ENCODE results near the gene VPS72.
A peak's percentile ranks its signal among the peaks of the same experiment; 100 is the strongest.

Gene VPS72

GRCh38 chr1:151210830-151211229, 20.8 kb upstream of the VPS72 start (continued):
- 0 out of 2 replicates have a peak, but pooled peaks have one; percentile 27 for TF ChIP-seq TSHZ1 (tag by site-specific recombination; IDR thresholded peaks at IDR 0.05; ENCODE audit: borderline replicate concordance)
- TF ChIP-seq ZBTB48 (tag by site-specific recombination; IDR thresholded peaks at IDR 0.05) = 0 out of 2 replicates have a peak, but pooled peaks have one; percentile 11
- no peak for TF ChIP-seq ZNF335 (tag by site-specific recombination; conservative IDR thresholded peaks at IDR 0.05)
- TF ChIP-seq ZNF157 (tag by site-specific recombination; IDR thresholded peaks at IDR 0.05) = no peak
- TF ChIP-seq REPIN1 (tag by site-specific recombination; IDR thresholded peaks at IDR 0.05; ENCODE audit: low read depth) = no peak
- no peak for TF ChIP-seq ZNF514 (tag by site-specific recombination; IDR thresholded peaks at IDR 0.05)
- TF ChIP-seq ZNF350 (tag by site-specific recombination; IDR thresholded peaks at IDR 0.05) = no peak
- no peak for TF ChIP-seq ZNF341 (tag by site-specific recombination; IDR thresholded peaks at IDR 0.05; ENCODE audit: low read depth)
- TF ChIP-seq, protein P1, sequence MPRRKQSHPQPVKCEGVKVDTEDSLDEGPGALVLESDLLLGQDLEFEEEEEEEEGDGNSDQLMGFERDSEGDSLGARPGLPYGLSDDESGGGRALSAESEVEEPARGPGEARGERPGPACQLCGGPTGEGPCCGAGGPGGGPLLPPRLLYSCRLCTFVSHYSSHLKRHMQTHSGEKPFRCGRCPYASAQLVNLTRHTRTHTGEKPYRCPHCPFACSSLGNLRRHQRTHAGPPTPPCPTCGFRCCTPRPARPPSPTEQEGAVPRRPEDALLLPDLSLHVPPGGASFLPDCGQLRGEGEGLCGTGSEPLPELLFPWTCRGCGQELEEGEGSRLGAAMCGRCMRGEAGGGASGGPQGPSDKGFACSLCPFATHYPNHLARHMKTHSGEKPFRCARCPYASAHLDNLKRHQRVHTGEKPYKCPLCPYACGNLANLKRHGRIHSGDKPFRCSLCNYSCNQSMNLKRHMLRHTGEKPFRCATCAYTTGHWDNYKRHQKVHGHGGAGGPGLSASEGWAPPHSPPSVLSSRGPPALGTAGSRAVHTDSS (tag by site-specific recombination; IDR thresholded peaks at IDR 0.05) = no peak
- no peak for TF ChIP-seq KLF7 (tag by site-specific recombination; IDR thresholded peaks at IDR 0.05; ENCODE audit: borderline replicate concordance)
- TF ChIP-seq, protein P2, sequence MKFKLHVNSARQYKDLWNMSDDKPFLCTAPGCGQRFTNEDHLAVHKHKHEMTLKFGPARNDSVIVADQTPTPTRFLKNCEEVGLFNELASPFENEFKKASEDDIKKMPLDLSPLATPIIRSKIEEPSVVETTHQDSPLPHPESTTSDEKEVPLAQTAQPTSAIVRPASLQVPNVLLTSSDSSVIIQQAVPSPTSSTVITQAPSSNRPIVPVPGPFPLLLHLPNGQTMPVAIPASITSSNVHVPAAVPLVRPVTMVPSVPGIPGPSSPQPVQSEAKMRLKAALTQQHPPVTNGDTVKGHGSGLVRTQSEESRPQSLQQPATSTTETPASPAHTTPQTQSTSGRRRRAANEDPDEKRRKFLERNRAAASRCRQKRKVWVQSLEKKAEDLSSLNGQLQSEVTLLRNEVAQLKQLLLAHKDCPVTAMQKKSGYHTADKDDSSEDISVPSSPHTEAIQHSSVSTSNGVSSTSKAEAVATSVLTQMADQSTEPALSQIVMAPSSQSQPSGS (tag by site-specific recombination; IDR thresholded peaks at IDR 0.05; ENCODE audit: low read depth) = peak; percentile 96
- TF ChIP-seq ZIC2 (tag by site-specific recombination; IDR thresholded peaks at IDR 0.05) = no peak
- TF ChIP-seq ZEB2 (tag by site-specific recombination; IDR thresholded peaks at IDR 0.05) = peak; percentile 97
- 0 out of 2 replicates have a peak, but pooled peaks have one; percentile 10 for TF ChIP-seq SCRT2 (tag by site-specific recombination; IDR thresholded peaks at IDR 0.05)
- TF ChIP-seq ZNF174 (tag by site-specific recombination; IDR thresholded peaks at IDR 0.05) = no peak
- TF ChIP-seq, protein P3, sequence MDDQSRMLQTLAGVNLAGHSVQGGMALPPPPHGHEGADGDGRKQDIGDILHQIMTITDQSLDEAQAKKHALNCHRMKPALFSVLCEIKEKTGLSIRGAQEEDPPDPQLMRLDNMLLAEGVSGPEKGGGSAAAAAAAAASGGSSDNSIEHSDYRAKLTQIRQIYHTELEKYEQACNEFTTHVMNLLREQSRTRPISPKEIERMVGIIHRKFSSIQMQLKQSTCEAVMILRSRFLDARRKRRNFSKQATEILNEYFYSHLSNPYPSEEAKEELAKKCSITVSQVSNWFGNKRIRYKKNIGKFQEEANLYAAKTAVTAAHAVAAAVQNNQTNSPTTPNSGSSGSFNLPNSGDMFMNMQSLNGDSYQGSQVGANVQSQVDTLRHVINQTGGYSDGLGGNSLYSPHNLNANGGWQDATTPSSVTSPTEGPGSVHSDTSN (CRISPR knock-in tag; IDR thresholded peaks at IDR 0.05) = no peak
- TF ChIP-seq, protein P4, sequence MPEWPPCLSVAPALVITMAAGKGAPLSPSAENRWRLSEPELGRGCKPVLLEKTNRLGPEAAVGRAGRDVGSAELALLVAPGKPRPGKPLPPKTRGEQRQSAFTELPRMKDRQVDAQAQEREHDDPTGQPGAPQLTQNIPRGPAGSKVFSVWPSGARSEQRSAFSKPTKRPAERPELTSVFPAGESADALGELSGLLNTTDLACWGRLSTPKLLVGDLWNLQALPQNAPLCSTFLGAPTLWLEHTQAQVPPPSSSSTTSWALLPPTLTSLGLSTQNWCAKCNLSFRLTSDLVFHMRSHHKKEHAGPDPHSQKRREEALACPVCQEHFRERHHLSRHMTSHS (tag by site-specific recombination; IDR thresholded peaks at IDR 0.05) = no peak
- TF ChIP-seq ZNF184 (tag by site-specific recombination; IDR thresholded peaks at IDR 0.05) = peak; percentile 47; the same call in 1 of the 2 replicates
- TF ChIP-seq ZNF768 (tag by site-specific recombination; IDR thresholded peaks at IDR 0.05) = no peak
- TF ChIP-seq ZSCAN23 (tag by site-specific recombination; IDR thresholded peaks at IDR 0.05) = no peak
- TF ChIP-seq ZXDB (tag by site-specific recombination; IDR thresholded peaks at IDR 0.05) = no peak; the same call in 1 of the 2 replicates
- no peak for TF ChIP-seq ZNF624 (tag by site-specific recombination; IDR thresholded peaks at IDR 0.05)
- no peak for TF ChIP-seq ZNF571 (tag by site-specific recombination; IDR thresholded peaks at IDR 0.05)
- TF ChIP-seq ZFP69B (tag by site-specific recombination; IDR thresholded peaks at IDR 0.05) = no peak
- TF ChIP-seq ZBTB8A (tag by site-specific recombination; IDR thresholded peaks at IDR 0.05) = 0 out of 2 replicates have a peak, but pooled peaks have one; percentile 14
- TF ChIP-seq ZNF626 (tag by site-specific recombination; IDR thresholded peaks at IDR 0.05) = no peak
- no peak for TF ChIP-seq ZNF677 (tag by site-specific recombination; IDR thresholded peaks at IDR 0.05)
- TF ChIP-seq, protein P5, sequence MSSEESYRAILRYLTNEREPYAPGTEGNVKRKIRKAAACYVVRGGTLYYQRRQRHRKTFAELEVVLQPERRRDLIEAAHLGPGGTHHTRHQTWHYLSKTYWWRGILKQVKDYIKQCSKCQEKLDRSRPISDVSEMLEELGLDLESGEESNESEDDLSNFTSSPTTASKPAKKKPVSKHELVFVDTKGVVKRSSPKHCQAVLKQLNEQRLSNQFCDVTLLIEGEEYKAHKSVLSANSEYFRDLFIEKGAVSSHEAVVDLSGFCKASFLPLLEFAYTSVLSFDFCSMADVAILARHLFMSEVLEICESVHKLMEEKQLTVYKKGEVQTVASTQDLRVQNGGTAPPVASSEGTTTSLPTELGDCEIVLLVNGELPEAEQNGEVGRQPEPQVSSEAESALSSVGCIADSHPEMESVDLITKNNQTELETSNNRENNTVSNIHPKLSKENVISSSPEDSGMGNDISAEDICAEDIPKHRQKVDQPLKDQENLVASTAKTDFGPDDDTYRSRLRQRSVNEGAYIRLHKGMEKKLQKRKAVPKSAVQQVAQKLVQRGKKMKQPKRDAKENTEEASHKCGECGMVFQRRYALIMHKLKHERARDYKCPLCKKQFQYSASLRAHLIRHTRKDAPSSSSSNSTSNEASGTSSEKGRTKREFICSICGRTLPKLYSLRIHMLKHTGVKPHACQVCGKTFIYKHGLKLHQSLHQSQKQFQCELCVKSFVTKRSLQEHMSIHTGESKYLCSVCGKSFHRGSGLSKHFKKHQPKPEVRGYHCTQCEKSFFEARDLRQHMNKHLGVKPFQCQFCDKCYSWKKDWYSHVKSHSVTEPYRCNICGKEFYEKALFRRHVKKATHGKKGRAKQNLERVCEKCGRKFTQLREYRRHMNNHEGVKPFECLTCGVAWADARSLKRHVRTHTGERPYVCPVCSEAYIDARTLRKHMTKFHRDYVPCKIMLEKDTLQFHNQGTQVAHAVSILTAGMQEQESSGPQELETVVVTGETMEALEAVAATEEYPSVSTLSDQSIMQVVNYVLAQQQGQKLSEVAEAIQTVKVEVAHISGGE (tag by site-specific recombination; conservative IDR thresholded peaks at IDR 0.05; ENCODE audit: low read depth) = no peak
